GM12878 (cell line): ENCODE measurements around the gene SKAP1. TPM values are rescaled to one million over a fixed set of nuclear protein-coding genes. Genes with fewer than 3 reads are reported as not detected.
A peak's percentile ranks its signal among the peaks of the same experiment; 100 is the strongest.

ENCODE experiments used
- BHLHE40 ChIP-seq, 2 experiments: fragments of 450-650 bp in 1 of 2; IDR thresholded peaks; 2 replicates each; pipeline ENCODE4 v1.6.1; 2011 to 2017; ENCODE audit warnings: low read depth in 2 of 2, borderline replicate concordance in 1 of 2, improper control_type of control experiment in 1 of 2, low read length in 1 of 2, mild to moderate bottlenecking in 1 of 2
- CBFB ChIP-seq: IDR thresholded peaks from 2 replicates; pipeline ENCODE4 v1.6.1; 2016; ENCODE audit warnings: antibody characterized with exemption, low read depth
- CHD1 ChIP-seq: IDR thresholded peaks from 2 replicates; pipeline ENCODE4 v1.6.1; 2012; ENCODE audit warnings: low read depth, low read length, improper control_type of control experiment
- CTCF ChIP-seq, 3 experiments: IDR thresholded peaks in 2 of 3; conservative IDR thresholded peaks in 1 of 3; 2 replicates each; pipeline ENCODE4 v1.5.1; 2011; ENCODE audit warnings: low read depth in 3 of 3, low read length in 3 of 3, mild to moderate bottlenecking in 3 of 3, control low read depth in 2 of 3, moderate library complexity in 2 of 3, inconsistent platforms in 1 of 3, mixed read lengths in 1 of 3; ENCODE audit not compliant: control insufficient read depth in 2 of 3, insufficient read depth in 1 of 3; ENCODE audit errors: extremely low read depth in 1 of 3
- EED ChIP-seq: sonication (generic); IDR thresholded peaks from 2 replicates; pipeline ENCODE4 v1.6.1; 2016; ENCODE audit warnings: antibody characterized with exemption, low read depth
- FOXK2 ChIP-seq: fragments of 450-650 bp; IDR thresholded peaks from 2 replicates; pipeline ENCODE4 v1.6.1; 2017; ENCODE audit warnings: mild to moderate bottlenecking, moderate library complexity
- KAT2A ChIP-seq: conservative IDR thresholded peaks from 2 replicates; pipeline ENCODE4 v1.6.1; 2011; ENCODE audit warnings: low read depth, low read length; ENCODE audit not compliant: control insufficient read depth
- NR2F1 ChIP-seq: fragments of 450-650 bp; conservative IDR thresholded peaks from 2 replicates; pipeline ENCODE4 v1.6.1; 2017; ENCODE audit warnings: mild to moderate bottlenecking
- PKNOX1 ChIP-seq: fragments of 450-650 bp; IDR thresholded peaks from 2 replicates; pipeline ENCODE4 v1.6.1; 2016; ENCODE audit warnings: mild to moderate bottlenecking
- SMAD1 ChIP-seq: fragments of 450-650 bp; IDR thresholded peaks from 2 replicates; pipeline ENCODE4 v1.6.1; 2018; ENCODE audit warnings: mild to moderate bottlenecking, low read depth; ENCODE audit not compliant: partially characterized antibody
- SMC3 ChIP-seq: IDR thresholded peaks from 2 replicates; pipeline ENCODE4 v1.6.1; 2011; ENCODE audit warnings: low read length, improper control_type of control experiment, borderline replicate concordance
- STAT1 ChIP-seq: fragments of 450-650 bp; conservative IDR thresholded peaks from 2 replicates; pipeline ENCODE4 v1.6.1; 2014; ENCODE audit warnings: antibody characterized with exemption, mild to moderate bottlenecking
- TCF12 ChIP-seq: IDR thresholded peaks from 2 replicates; pipeline ENCODE4 v1.6.1; 2011; ENCODE audit warnings: low read depth, mild to moderate bottlenecking, low read length
- TCF3 ChIP-seq: IDR thresholded peaks from 2 replicates; pipeline ENCODE4 v1.6.1; 2012; ENCODE audit warnings: low read depth, mild to moderate bottlenecking, low read length, borderline replicate concordance; ENCODE audit not compliant: insufficient read depth
- ZNF207 ChIP-seq: fragments of 450-650 bp; IDR thresholded peaks from 2 replicates; pipeline ENCODE4 v1.6.1; 2014; ENCODE audit warnings: antibody characterized with exemption, mild to moderate bottlenecking, borderline replicate concordance
- polyA plus RNA-seq, 11 experiments: library from polyadenylated mRNA; depleted of rRNA in 4 of 11; unstranded in 6 of 11; stranded (reverse) in 5 of 11; fragments of >200 nt; fragmentation: Nextera tagmentation in 4 of 11; fragmentation: Illumina TruSeq in 1 of 11; extraction: Ambion mirVana in 4 of 11; extraction: Trizol in 1 of 11; gene quantifications; 1 replicate in 1 of 11; 2 replicates in 10 of 11; pipeline versions ENCODE4 v1.2.1 to v1.2.3, GENCODE V29; 2011 to 2016; ENCODE audit warnings: inconsistent platforms in 2 of 11, missing spikeins in 2 of 11, low read depth in 1 of 11
- total RNA-seq, 4 experiments: library from RNA; depleted of rRNA in 3 of 4; stranded (reverse); fragments of >200 nt in 3 of 4; fragmentation: Illumina TruSeq in 1 of 4; extraction: Trizol in 1 of 4; gene quantifications; 2 replicates each; pipeline versions ENCODE4 v1.2.1 to v1.2.3, GENCODE V29; 2013 to 2021
- TF ChIP-seq, protein P1 (sequence below): fragments of 450-650 bp; IDR thresholded peaks from 2 replicates; pipeline ENCODE4 v1.6.1; 2017; ENCODE audit warnings: mild to moderate bottlenecking, moderate library complexity

The SKAP1 gene
- total and polyA plus RNA-seq, 10 of the 15 experiments (the other 5 are each of a cell fraction or from before 2014, with no cell fraction given) = 17.1 to 97.6 (median 35.9) TPM

DNA sequence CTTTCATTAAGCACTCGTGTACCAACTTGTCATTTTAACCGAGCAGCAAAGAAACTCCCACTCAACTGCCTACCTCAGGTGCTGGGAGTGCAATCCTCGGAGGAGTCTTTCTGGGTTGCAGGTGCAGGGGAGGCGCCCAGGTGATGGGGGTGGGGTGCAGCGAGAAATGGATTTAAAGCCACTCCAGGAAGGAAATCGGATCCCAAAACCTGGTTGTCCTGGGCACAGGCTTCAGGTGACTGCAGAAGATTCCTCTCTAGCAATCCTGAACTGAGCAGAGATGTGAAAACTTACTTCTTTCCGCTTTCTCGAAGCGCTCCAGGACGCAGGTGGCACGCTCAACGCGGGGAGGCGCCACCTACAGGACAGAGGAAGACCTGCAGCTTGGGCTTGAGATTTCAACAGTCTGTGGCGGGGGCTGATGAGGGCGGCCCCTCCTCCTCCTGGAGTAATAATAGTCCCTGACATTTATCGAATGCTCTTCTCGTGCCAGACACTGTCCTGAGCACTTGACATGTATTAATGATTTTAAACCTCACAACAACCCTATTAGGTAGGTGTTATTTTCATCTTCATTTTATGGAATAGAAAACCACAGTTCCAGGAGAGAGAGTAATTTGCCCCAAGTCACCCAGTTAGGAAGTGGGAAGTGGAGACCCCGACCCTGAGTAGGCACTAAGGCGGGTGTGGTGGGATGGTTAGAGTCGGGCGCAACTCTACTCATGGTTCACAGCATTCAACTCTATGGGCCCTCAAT, 27.2 kb upstream of the SKAP1 start (continued):
- TF ChIP-seq CTCF (IDR thresholded peaks at IDR 0.05 in 2 of 3, conservative IDR thresholded peaks at IDR 0.05 in 1 of 3; ENCODE audit: control insufficient read depth in 2 of 3, extremely low read depth in 1 of 3, insufficient read depth in 1 of 3, low read depth in 3 of 3, low read length in 3 of 3) = peak; percentile 96; a peak in 5 of 6 replicates
- peak; percentile 49; the same call in 1 of the 2 replicates for TF ChIP-seq EED
- TF ChIP-seq STAT1 = 0 out of 2 replicates have a peak, but pooled peaks have one; percentile 44
- TF ChIP-seq KAT2A = no peak
- TF ChIP-seq PKNOX1 = 0 out of 2 replicates have a peak, but pooled peaks have one; percentile 16
- TF ChIP-seq SMC3 = peak; percentile 94
- TF ChIP-seq NR2F1 = 0 out of 2 replicates have a peak, but pooled peaks have one; percentile 11
- peak; percentile 43 to 53; a peak in 2 of 4 replicates for TF ChIP-seq BHLHE40 (IDR thresholded peaks at IDR 0.05; ENCODE audit: borderline replicate concordance in 1 of 2, low read depth in 2 of 2, low read length in 1 of 2)
- no peak for TF ChIP-seq CBFB
- TF ChIP-seq TCF12 = peak; percentile 79
- TF ChIP-seq CHD1 = no peak
- TF ChIP-seq ZNF207 = 0 out of 2 replicates have a peak, but pooled peaks have one; percentile 26
- no peak for TF ChIP-seq FOXK2
- TF ChIP-seq TCF3 = 0 out of 2 replicates have a peak, but pooled peaks have one; percentile 67
- TF ChIP-seq, protein P1, sequence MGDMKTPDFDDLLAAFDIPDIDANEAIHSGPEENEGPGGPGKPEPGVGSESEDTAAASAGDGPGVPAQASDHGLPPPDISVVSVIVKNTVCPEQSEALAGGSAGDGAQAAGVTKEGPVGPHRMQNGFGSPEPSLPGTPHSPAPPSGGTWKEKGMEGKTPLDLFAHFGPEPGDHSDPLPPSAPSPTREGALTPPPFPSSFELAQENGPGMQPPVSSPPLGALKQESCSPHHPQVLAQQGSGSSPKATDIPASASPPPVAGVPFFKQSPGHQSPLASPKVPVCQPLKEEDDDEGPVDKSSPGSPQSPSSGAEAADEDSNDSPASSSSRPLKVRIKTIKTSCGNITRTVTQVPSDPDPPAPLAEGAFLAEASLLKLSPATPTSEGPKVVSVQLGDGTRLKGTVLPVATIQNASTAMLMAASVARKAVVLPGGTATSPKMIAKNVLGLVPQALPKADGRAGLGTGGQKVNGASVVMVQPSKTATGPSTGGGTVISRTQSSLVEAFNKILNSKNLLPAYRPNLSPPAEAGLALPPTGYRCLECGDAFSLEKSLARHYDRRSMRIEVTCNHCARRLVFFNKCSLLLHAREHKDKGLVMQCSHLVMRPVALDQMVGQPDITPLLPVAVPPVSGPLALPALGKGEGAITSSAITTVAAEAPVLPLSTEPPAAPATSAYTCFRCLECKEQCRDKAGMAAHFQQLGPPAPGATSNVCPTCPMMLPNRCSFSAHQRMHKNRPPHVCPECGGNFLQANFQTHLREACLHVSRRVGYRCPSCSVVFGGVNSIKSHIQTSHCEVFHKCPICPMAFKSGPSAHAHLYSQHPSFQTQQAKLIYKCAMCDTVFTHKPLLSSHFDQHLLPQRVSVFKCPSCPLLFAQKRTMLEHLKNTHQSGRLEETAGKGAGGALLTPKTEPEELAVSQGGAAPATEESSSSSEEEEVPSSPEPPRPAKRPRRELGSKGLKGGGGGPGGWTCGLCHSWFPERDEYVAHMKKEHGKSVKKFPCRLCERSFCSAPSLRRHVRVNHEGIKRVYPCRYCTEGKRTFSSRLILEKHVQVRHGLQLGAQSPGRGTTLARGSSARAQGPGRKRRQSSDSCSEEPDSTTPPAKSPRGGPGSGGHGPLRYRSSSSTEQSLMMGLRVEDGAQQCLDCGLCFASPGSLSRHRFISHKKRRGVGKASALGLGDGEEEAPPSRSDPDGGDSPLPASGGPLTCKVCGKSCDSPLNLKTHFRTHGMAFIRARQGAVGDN = 0 out of 2 replicates have a peak, but pooled peaks have one; percentile 27
- no peak for TF ChIP-seq SMAD1
